ENCODE results near the gene DNLZ.

The DNLZ gene

GRCh38 chr9:136361047-136361753 lies 2.3 kb downstream of the DNLZ start:
- TF ChIP-seq POLR2A (IDR thresholded peaks at IDR 0.05; ENCODE audit: extremely low read depth, insufficient read length) (no peak), CTCF (IDR thresholded peaks at IDR 0.05; ENCODE audit: low read depth, low read length) (no peak), MYC (IDR thresholded peaks at IDR 0.05; ENCODE audit: low read depth, low read length) (no peak), MAX (IDR thresholded peaks at IDR 0.05; ENCODE audit: low read depth, low read length) (no peak)
- no peak for DNase-seq (ENCODE audit: low read depth)
- H3K4me3 ChIP-seq (ENCODE audit: low read depth, low read length) = no peak overlapping the region

GRCh38 chr9:136359774-136360718 lies 3.5 kb downstream of the DNLZ start:
- H3K4me3 ChIP-seq (ENCODE audit: low read depth, low read length) = no peak overlapping the region
- no peak for DNase-seq (ENCODE audit: low read depth)
- TF ChIP-seq CTCF (IDR thresholded peaks at IDR 0.05; ENCODE audit: low read depth, low read length) (no peak), MYC (IDR thresholded peaks at IDR 0.05; ENCODE audit: low read depth, low read length) (no peak), MAX (IDR thresholded peaks at IDR 0.05; ENCODE audit: low read depth, low read length) (no peak), POLR2A (IDR thresholded peaks at IDR 0.05; ENCODE audit: extremely low read depth, insufficient read length) (no peak)

- TF ChIP-seq CTCF (IDR thresholded peaks at IDR 0.05; ENCODE audit: low read depth, low read length) = no peak
- TF ChIP-seq MYC (IDR thresholded peaks at IDR 0.05; ENCODE audit: low read depth, low read length) = no peak
- TF ChIP-seq POLR2A (IDR thresholded peaks at IDR 0.05; ENCODE audit: extremely low read depth, insufficient read length) = no peak
- no peak for TF ChIP-seq MAX (IDR thresholded peaks at IDR 0.05; ENCODE audit: low read depth, low read length)
- no peak overlapping the region for H3K4me3 ChIP-seq (ENCODE audit: low read depth, low read length)
- DNase-seq (ENCODE audit: low read depth) = no peak
Measured at GRCh38 chr9:136358888-136359287, 4.7 kb downstream of the DNLZ start.

- no peak for DNase-seq (ENCODE audit: low read depth)
- H3K4me3 ChIP-seq (ENCODE audit: low read depth, low read length) = no peak overlapping the region
- TF ChIP-seq MAX (IDR thresholded peaks at IDR 0.05; ENCODE audit: low read depth, low read length) = no peak
- TF ChIP-seq POLR2A (IDR thresholded peaks at IDR 0.05; ENCODE audit: extremely low read depth, insufficient read length) = no peak
- no peak for TF ChIP-seq MYC (IDR thresholded peaks at IDR 0.05; ENCODE audit: low read depth, low read length)
- no peak for TF ChIP-seq CTCF (IDR thresholded peaks at IDR 0.05; ENCODE audit: low read depth, low read length)
Measured at GRCh38 chr9:136358016-136358415, 5.5 kb downstream of the DNLZ start.

GRCh38 chr9:136357202-136357725 lies 6.3 kb downstream of the DNLZ start:
- no peak overlapping the region for H3K4me3 ChIP-seq (ENCODE audit: low read depth, low read length)
- DNase-seq (ENCODE audit: low read depth) = no peak
- TF ChIP-seq MAX (IDR thresholded peaks at IDR 0.05; ENCODE audit: low read depth, low read length) (no peak), POLR2A (IDR thresholded peaks at IDR 0.05; ENCODE audit: extremely low read depth, insufficient read length) (no peak), CTCF (IDR thresholded peaks at IDR 0.05; ENCODE audit: low read depth, low read length) (no peak), MYC (IDR thresholded peaks at IDR 0.05; ENCODE audit: low read depth, low read length) (no peak)
